ENCODE results near the gene LLPH.

The LLPH gene

GRCh38 chr12:66142826-66143225 lies 12.3 kb upstream of the LLPH start:
- no peak for DNase-seq

GRCh38 chr12:66141299-66141698 lies 10.7 kb upstream of the LLPH start:
- no peak for DNase-seq

- DNase-seq = no peak
Observed at GRCh38 chr12:66140731-66141130, 10.2 kb upstream of the LLPH start.

- DNase-seq = no peak
Observed at GRCh38 chr12:66139328-66139727, 8.8 kb upstream of the LLPH start.

- DNase-seq = no peak
Observed at GRCh38 chr12:66137937-66138336, 7.4 kb upstream of the LLPH start.

- no peak for DNase-seq
Observed at GRCh38 chr12:66132408-66132807, 1.9 kb upstream of the LLPH start.

GRCh38 chr12:66131067-66131688 lies 628 bp upstream of the LLPH start:
- no peak for DNase-seq

GRCh38 chr12:66129934-66130266 lies 650 bp downstream of the LLPH start:
- DNase-seq = peak in 1 of 14 donors; percentile 22

GRCh38 chr12:66127650-66128049 lies 2.9 kb downstream of the LLPH start:
- no peak for DNase-seq

- DNase-seq = no peak
Observed at GRCh38 chr12:66120477-66120876, 10.1 kb downstream of the LLPH start.

- no peak for DNase-seq
Observed at GRCh38 chr12:66119870-66120241, 10.7 kb downstream of the LLPH start.

GRCh38 chr12:66119229-66119869 lies 11.2 kb downstream of the LLPH start:
- DNase-seq = no peak

- DNase-seq = no peak
Observed at GRCh38 chr12:66118240-66118891, 12.2 kb downstream of the LLPH start.

- no peak for DNase-seq
Observed at GRCh38 chr12:66117242-66117641, 13.3 kb downstream of the LLPH start.

GRCh38 chr12:66115071-66115600 lies 15.4 kb downstream of the LLPH start:
- DNase-seq = no peak

- no peak for DNase-seq
Observed at GRCh38 chr12:66113471-66113870, 17.1 kb downstream of the LLPH start.

GRCh38 chr12:66111605-66112004 lies 18.9 kb downstream of the LLPH start:
- DNase-seq = no peak

GRCh38 chr12:66109056-66109455 lies 21.5 kb downstream of the LLPH start:
- DNase-seq = no peak

- no peak for DNase-seq
Observed at GRCh38 chr12:66108386-66108785, 22.2 kb downstream of the LLPH start.

- peak in 12 of 14 donors; percentile 1 to 25 (median 8) for DNase-seq
Observed at GRCh38 chr12:66107451-66107915, 23.1 kb downstream of the LLPH start.

- DNase-seq = no peak
Observed at GRCh38 chr12:66103016-66103913, 27.3 kb downstream of the LLPH start.

GRCh38 chr12:66092559-66093269 lies 37.8 kb downstream of the LLPH start:
- no peak for DNase-seq
